Common myeloid progenitor, CD34-positive (primary cell): ENCODE data around the gene SELENOT.

ENCODE experiments used
- CTCF ChIA-PET: fragments of 350-600 bp; sonication (Branson Sonifier 250); formaldehyde crosslinking; loops from one replicate; lab custom pipeline; 2021; ENCODE audit warnings: antibody characterized with exemption; lab: Charles Lee
- POLR2A ChIA-PET: fragments of 350-600 bp; sonication (Branson Sonifier 250); formaldehyde crosslinking; loops from one replicate; lab custom pipeline; 2021; ENCODE audit warnings: antibody characterized with exemption; lab: Charles Lee
- DNase-seq, 3 donors: peaks; one replicate each; pipeline versions ENCODE4 v3.0.0 to v3.0.0-alpha.2; 2013
- H3K27ac ChIP-seq, 2 experiments: 1 replicate in 1 of 2; 2 replicates in 1 of 2; pipeline ENCODE4 v1.7.0; 2013; ENCODE audit warnings: inconsistent platforms in 2 of 2, low read length in 2 of 2, mild to moderate bottlenecking in 2 of 2, low read depth in 1 of 2, moderate library complexity in 1 of 2; ENCODE audit not compliant: severe bottlenecking in 2 of 2, insufficient read depth in 1 of 2, poor library complexity in 1 of 2
- H3K27me3 ChIP-seq, 5 experiments: replicated peaks in 2 of 5; 1 replicate in 3 of 5; 2 replicates in 2 of 5; pipeline versions ENCODE4 v1.6.1 to v1.7.0; 2013; ENCODE audit warnings: low read length in 4 of 5, mild to moderate bottlenecking in 2 of 5, moderate library complexity in 2 of 5, inconsistent platforms in 1 of 5; ENCODE audit not compliant: insufficient read depth in 5 of 5, control insufficient read depth in 4 of 5
- H3K36me3 ChIP-seq, 4 experiments: 1 replicate in 2 of 4; 2 replicates in 2 of 4; pipeline versions ENCODE4 v1.6.1 to v1.7.0; 2013; ENCODE audit warnings: low read length in 3 of 4, control low read depth in 1 of 4, mild to moderate bottlenecking in 1 of 4; ENCODE audit not compliant: control insufficient read depth in 4 of 4, insufficient read depth in 4 of 4
- H3K4me1 ChIP-seq, 4 experiments: 1 replicate in 3 of 4; 2 replicates in 1 of 4; pipeline versions ENCODE4 v1.6.1 to v1.7.1; 2013; ENCODE audit warnings: low read length in 3 of 4, mild to moderate bottlenecking in 3 of 4, control low read depth in 1 of 4, inconsistent platforms in 1 of 4, moderate library complexity in 1 of 4; ENCODE audit not compliant: control insufficient read depth in 4 of 4, insufficient read depth in 4 of 4; ENCODE audit errors: control extremely low read depth in 1 of 4
- H3K4me3 ChIP-seq, 7 experiments: 1 replicate in 4 of 7; 2 replicates in 3 of 7; pipeline versions ENCODE4 v1.5.1 to v1.7.0; 2013; ENCODE audit warnings: mild to moderate bottlenecking in 7 of 7, low read length in 6 of 7, moderate library complexity in 6 of 7, inconsistent platforms in 2 of 7, low read depth in 2 of 7, control low read depth in 1 of 7; ENCODE audit not compliant: insufficient read depth in 4 of 7, control insufficient read depth in 1 of 7; ENCODE audit errors: extremely low read depth in 1 of 7
- H3K9me3 ChIP-seq, 5 experiments: 1 replicate in 4 of 5; 2 replicates in 1 of 5; pipeline versions ENCODE4 v1.6.1 to v1.7.1; 2013; ENCODE audit warnings: low read length in 4 of 5, mild to moderate bottlenecking in 2 of 5, inconsistent platforms in 1 of 5, low read depth in 1 of 5, moderate library complexity in 1 of 5; ENCODE audit not compliant: control insufficient read depth in 4 of 5, insufficient read depth in 2 of 5; ENCODE audit errors: control extremely low read depth in 1 of 5
- WGBS: methylation state at CpG from one replicate; pipeline ENCODE4 v1.1.5; 2013; ENCODE audit not compliant: insufficient coverage; 5-methylcytosine and 5-hydroxymethylcytosine counted together

The SELENOT gene

GRCh38 chr3:150607267-150608065, 4.3 kb downstream of the SELENOT start:
- Histone ChIP-seq H3K4me1 (peaks cover 5 to 45% (median 27%) of the 10 kb centered on the region in 4 experiments), H3K27me3 (no peaks in the 10 kb centered on the region), H3K9me3 (no peaks in the 10 kb centered on the region), H3K27ac (no peak overlapping the region), H3K4me3 (no peak overlapping the region), H3K36me3 (peaks cover 2 to 13% (median 6%) of the 10 kb centered on the region in 4 experiments)
- 98% methylated on average over 8 of the region's 8 CpGs for WGBS
- no peak for DNase-seq
- ChIA-PET CTCF (no interaction called here), POLR2A (no interaction called here)

- Histone ChIP-seq H3K27me3 (no peaks in the 10 kb centered on the region), H3K4me1 (peaks cover 3 to 35% (median 20%) of the 10 kb centered on the region in 4 experiments), H3K9me3 (no peaks in the 10 kb centered on the region), H3K27ac (peak overlapping the region in 1 of 2 experiments; percentile 9), H3K4me3 (no peak overlapping the region), H3K36me3 (peaks cover 4 to 17% (median 8%) of the 10 kb centered on the region in 4 experiments)
- WGBS: no CpG with 5 or more reads among the region's 1 CpG
- ChIA-PET CTCF (no interaction called here), POLR2A (no interaction called here)
- DNase-seq: peak in 2 of 3 donors; percentile 23 to 38
Observed at GRCh38 chr3:150609988-150610387, 6.9 kb downstream of the SELENOT start.

- CTCF ChIA-PET: interaction anchor here (0.5 kb wide), 1 partner anchor 11 kb away, joined by 3 read pairs; no protein-coding TSS in a partner anchor
- no CpG with 5 or more reads among the region's 1 CpG for WGBS
Observed at GRCh38 chr3:150610785-150611184, 7.7 kb downstream of the SELENOT start.

GRCh38 chr3:150611666-150612065, 8.5 kb downstream of the SELENOT start:
- no peak overlapping the region for H3K4me3 ChIP-seq
- CTCF ChIA-PET: interaction anchor here (2.5 kb wide), 1 partner anchor 9 kb away, joined by 9 read pairs; the partner anchor contains the start of gene SELENOT

More at GRCh38 chr3:150610785-150611184, 7.7 kb downstream of the SELENOT start:
- Histone ChIP-seq H3K27ac (peak overlapping the region in 1 of 2 experiments; percentile 9), H3K27me3 (no peaks in the 10 kb centered on the region), H3K9me3 (no peaks in the 10 kb centered on the region), H3K4me1 (peaks cover 2 to 28% (median 16%) of the 10 kb centered on the region in 4 experiments), H3K36me3 (peaks cover 4 to 17% (median 8%) of the 10 kb centered on the region in 4 experiments), H3K4me3 (no peak overlapping the region)
- POLR2A ChIA-PET: no interaction called here
- no peak for DNase-seq

GRCh38 chr3:150612494-150612893, 9.4 kb downstream of the SELENOT start:
- POLR2A ChIA-PET: interaction anchor here (0.7 kb wide), 1 partner anchor 35 kb away, joined by 3 read pairs; no protein-coding TSS in a partner anchor
- Histone ChIP-seq H3K9me3 (no peaks in the 10 kb centered on the region), H3K36me3 (peaks cover 2 to 14% (median 8%) of the 10 kb centered on the region in 4 experiments), H3K4me1 (peaks cover 0 to 15% (median 7%) of the 10 kb centered on the region in 4 experiments), H3K27ac (peak overlapping the region in 1 of 2 experiments; percentile 19), H3K4me3 (no peak overlapping the region), H3K27me3 (no peaks in the 10 kb centered on the region)
- no peak for DNase-seq
- WGBS: no CpG with 5 or more reads among the region's 1 CpG
- CTCF ChIA-PET: interaction anchor here (0.7 to 2.5 kb wide), 3 partner anchors 9 to 371 kb away, joined by 3 to 9 read pairs (median 3); partner anchors contain the start of gene SELENOT

More at GRCh38 chr3:150611666-150612065, 8.5 kb downstream of the SELENOT start:
- POLR2A ChIA-PET: interaction anchor here (0.7 kb wide), 1 partner anchor 36 kb away, joined by 3 read pairs; no protein-coding TSS in a partner anchor
- Histone ChIP-seq H3K27ac (no peak overlapping the region), H3K27me3 (no peaks in the 10 kb centered on the region), H3K36me3 (peaks cover 4 to 17% (median 8%) of the 10 kb centered on the region in 4 experiments), H3K9me3 (no peaks in the 10 kb centered on the region), H3K4me1 (peaks cover 0 to 19% (median 10%) of the 10 kb centered on the region in 4 experiments)
- WGBS: 99% methylated on average over 34 of the region's 34 CpGs
- DNase-seq: no peak

- Histone ChIP-seq H3K36me3 (peaks cover 2 to 10% (median 6%) of the 10 kb centered on the region in 4 experiments), H3K4me3 (no peak overlapping the region), H3K27ac (peak overlapping the region in 1 of 2 experiments; percentile 19), H3K27me3 (no peaks in the 10 kb centered on the region), H3K4me1 (peaks cover 0 to 15% (median 7%) of the 10 kb centered on the region in 4 experiments), H3K9me3 (no peaks in the 10 kb centered on the region)
- POLR2A ChIA-PET: no interaction called here
- WGBS: no CpG with 5 or more reads among the region's 2 CpGs
- DNase-seq: no peak
- CTCF ChIA-PET: interaction anchor here (0.7 to 2.5 kb wide), 4 partner anchors 7 to 371 kb away, joined by 3 to 9 read pairs (median 4); partner anchors contain the start of gene SELENOT
Observed at GRCh38 chr3:150613034-150613433, 9.9 kb downstream of the SELENOT start.
